Measurements from ENCODE around the gene DENND5B.
"Not testable (repeated sequence)": the region's sequence is repeated elsewhere in the genome, so short reads cannot be mapped to it uniquely, and the experiment has no call there.

DENND5B gene

DNA sequence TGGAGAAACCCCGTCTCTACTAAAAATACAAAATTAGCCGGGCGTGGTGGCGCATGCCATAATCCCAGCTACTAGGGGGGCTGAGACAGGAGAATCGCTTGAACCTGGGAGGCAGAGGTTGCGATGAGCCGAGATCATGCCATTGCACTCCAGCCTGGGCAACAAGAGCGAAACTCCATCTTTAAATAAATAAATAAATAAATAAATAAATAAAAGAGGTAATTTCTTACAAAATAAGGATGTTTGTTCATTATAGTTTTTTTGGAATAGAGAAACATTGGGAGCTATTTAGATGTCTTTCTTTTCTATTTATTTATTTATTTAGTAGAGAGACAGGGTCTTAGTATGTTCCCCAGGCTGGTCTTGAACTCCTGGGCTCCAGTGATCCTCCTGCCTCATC, 213.7 kb downstream of the DENND5B start:
- DNase-seq (ENCODE audit: low spot score): not testable (repeated sequence)

GRCh38 chr12:31375422-31375821, 215.5 kb downstream of the DENND5B start:
- not testable (repeated sequence) for DNase-seq (ENCODE audit: low spot score)

DNA sequence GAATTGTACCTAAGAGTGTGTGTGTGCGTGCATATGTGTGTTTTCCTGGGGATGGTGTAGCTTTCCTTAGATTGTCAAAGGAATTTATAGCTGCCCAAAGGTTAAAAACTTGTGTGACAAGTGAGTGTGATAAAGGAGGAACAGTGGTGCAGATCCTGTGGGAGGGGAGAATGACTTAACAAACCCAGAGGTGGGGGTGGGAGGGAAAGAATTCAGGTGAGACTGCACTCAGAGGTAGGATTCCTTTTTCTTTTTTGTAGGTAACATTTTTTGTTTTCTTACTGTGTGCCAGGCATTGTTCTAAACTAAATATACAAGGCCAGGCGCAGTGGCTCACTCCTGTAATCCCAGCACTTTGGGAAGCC, 219.7 kb downstream of the DENND5B start:
- DNase-seq (ENCODE audit: low spot score): no peak

DNA sequence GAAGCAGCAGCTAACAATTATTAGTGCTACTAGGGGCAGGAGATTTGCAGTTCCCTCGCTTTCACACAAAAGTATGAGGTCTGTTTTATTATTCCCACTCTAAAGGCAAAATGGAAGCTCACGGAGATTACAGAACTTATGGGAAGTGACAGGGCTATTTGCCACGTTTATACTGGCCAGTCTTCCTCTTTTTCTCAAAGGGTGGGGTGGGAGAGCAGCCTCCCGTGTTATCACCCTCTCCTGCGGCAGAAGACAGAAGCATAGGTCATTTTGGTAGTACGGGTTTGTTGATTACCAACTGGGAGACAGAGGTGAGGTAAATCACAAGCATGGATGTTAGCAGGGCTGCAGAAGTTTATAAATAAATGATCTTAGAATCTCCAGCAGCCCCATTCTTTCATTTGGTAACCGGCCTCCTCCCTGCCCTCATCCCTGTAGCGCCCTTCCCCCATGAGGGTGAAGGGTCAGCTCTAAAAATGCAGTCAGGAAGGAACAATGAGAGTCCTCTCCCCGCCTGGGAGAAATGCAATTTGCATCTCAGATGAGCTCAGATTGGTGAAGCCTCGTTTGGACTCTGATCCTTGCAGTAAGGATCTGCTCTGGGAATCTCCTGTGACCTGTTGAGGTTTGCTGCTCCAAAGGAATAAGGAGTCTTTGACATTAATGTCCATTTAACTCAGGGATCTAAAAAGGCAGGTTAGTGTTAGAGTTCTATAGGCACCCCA, 220.2 kb downstream of the DENND5B start:
- no peak for DNase-seq (ENCODE audit: low spot score)

DNA sequence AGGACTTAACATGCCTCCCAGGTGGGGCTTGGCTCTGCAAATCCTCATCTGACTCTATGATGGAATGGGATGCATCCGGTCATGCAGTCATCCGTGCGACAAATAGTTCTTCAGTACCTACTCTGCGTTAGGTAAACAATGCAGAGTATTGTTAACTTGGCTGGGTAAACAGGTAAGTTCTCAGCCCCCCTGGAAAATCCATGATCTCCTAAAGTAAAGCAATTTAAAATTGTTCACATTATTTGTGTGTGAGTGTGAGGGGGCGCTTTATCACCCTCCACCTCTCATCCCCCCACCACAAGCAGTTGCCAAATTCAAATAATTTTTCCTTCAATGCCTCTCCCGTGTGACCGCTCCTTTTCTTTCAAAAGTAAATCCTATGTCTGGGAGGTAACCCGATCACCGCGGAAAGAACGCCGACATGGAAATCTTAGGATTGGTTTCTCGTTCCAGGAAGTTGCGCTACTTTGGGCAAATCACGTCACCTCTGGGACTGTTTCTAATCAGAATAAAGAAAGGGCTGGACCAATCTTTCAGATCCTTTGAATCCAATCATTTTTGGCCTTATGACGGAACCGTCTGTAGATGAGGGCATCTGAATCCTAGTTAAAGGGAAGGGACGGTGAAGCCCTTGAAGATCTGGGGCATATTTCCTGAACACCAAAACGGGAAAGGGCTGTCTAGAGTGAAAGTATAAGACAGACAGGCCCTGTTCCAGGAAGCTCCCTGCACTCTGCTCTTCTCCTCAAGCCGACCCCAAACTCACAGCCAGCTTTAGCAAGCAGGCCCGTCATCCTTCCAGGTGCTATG, 221.0 kb downstream of the DENND5B start:
- DNase-seq (ENCODE audit: low spot score): no peak

- no peak for DNase-seq (ENCODE audit: low spot score)
Measured at GRCh38 chr12:31368666-31369361, 222.1 kb downstream of the DENND5B start.

- DNase-seq (ENCODE audit: low spot score): no peak
Measured at GRCh38 chr12:31366104-31366621, 224.8 kb downstream of the DENND5B start.

DNA sequence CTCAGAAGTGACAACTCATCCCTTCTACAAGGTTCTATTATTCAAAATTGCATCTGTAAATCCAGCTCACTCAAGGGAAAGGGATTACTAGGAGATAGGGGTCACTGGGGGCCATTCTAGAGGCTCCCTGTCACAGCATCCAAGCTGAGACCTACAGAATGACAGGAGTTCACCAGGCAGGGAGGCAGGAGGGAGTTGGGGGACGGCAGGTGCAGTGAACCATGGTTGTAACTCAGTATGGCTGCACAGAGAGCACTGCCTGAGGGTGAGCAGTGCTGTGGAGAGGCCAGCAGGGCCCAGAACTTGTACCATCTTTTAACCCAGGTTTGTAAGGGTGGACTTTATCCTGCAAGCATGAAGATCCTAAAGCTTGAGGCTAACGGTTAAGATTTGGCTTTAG, 227.1 kb downstream of the DENND5B start:
- no peak for DNase-seq (ENCODE audit: low spot score)

GRCh38 chr12:31363416-31363809, 227.5 kb downstream of the DENND5B start:
- DNase-seq (ENCODE audit: low spot score): no peak

DNA sequence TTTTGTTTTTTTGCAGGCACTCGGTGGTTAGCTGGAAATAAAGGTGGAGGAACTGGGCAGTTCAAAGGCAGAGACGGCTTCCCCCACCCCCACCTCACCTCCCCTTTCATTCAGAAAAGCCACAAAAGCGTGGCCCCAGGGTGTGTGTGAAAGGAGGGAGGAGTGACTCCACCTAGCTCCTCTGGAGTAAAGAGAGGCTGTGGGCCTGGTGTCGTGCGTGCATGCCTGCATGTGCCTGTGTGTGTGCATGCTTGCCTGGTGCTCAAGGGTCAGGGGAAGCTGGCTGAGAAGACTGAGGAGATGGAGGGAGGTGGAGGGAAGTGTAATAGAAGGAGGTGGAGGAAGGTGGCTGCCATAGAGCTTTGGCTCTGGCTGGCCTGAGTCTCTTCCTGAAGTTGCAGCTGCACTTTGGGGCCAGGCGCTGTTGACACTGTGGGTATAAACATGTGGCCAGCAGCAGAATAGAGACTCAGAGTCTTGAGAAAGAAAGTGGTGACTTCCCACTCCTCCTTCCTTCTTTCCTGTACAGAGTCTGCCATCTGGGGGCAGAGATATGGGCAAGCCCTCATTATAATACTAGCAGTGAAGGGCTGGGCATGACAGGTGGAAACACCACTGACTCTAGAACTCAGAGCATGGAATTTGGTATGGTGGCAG, 228.0 kb downstream of the DENND5B start:
- peak; percentile 14 for DNase-seq (ENCODE audit: low spot score)

DNA sequence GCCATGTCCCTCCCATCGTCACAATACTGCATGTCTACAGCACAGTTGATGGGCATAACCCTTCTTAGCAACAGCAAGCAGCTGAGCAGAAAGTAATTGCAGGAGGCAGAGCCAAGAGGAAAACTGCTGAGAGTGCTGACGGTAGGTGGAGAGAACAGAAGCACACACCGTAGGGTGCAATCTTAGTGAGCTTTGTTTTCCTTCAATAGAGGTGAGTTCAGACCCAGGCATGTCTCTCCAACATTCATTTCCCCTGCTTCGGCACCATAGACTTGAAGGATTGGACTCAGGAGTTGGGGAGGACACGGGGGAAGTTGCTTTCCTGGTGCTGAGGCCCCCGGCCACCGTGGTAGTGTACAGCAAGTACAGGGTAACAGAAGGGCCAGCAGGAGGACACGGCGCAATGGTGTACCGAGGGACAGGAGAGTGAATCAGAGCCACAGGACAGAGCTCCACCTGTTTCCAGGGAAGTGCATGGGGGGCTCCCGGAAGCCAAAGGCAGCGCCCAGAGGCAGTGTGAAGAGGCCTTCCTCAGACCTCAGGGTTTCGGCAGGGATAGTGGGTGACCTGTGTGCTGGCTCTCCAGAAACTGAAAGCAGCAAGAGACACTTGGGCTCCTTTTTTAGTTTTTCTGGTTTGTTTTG, 228.7 kb downstream of the DENND5B start:
- DNase-seq (ENCODE audit: low spot score): no peak

- no peak for DNase-seq (ENCODE audit: low spot score)
Measured at GRCh38 chr12:31361730-31362114, 229.2 kb downstream of the DENND5B start.

DNA sequence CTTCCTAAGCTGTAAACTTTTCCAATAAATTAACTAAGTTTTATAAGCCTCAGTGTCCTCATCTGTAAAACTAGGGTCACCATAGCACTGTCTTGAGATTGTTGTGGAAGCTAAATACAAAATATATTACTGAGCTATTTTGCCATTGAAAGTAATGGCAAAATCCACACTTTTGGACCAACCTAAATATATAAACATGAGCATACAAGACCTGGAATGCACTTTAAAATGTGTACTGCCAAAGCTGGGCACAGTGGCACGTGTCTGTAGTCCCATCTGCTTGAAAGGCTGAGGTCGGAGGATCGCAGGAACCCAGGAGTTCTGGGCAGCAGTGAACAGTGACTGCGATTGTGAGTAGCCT, 235.2 kb downstream of the DENND5B start:
- DNase-seq (ENCODE audit: low spot score): no peak

GRCh38 chr12:31353750-31354708, 236.9 kb downstream of the DENND5B start:
- DNase-seq (ENCODE audit: low spot score): no peak

- no peak for DNase-seq (ENCODE audit: low spot score)
Measured at GRCh38 chr12:31346267-31346666, 244.7 kb downstream of the DENND5B start.

DNA sequence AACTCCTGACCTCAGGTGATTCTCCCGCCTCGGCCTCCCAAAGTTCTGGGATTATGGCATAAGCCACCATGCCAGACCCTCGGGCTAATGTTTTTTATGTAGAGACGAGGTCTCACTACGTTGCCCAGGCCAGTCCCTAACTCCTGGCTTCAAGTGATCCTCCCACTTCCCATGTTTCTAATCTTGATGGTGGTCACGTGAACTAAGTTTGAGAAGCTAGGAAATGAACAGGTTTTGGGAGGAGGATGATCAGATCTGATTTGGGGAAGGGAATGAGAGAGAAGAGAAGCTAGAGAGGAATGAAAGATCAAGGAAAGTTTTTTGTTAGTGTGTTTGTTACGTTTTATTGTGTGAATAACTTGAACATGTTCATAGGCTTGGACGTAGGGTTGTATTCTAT, 247.8 kb downstream of the DENND5B start:
- DNase-seq (ENCODE audit: low spot score): no peak

GRCh38 chr12:31342286-31342685, 248.7 kb downstream of the DENND5B start:
- no peak for DNase-seq (ENCODE audit: low spot score)

- DNase-seq (ENCODE audit: low spot score): no peak
Measured at GRCh38 chr12:31339831-31340622, 250.9 kb downstream of the DENND5B start.

DNA sequence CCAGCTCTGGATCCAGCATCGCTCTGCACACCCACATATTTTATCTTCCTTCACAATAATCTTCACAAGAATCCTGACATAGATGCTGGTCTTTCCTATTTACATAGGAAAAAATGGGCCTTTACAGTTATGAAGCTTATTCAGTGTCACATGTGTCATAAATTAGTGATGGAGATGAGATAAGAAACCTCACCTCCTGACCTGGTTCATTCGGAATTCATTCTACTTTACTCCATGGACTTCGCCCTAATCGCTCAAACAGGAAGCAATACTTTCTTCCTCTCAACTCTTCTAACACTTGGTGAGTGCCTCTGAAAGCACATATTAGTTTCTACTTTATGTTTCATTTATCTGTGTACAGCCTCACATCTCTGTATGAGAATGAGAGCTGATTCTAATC, 253.0 kb downstream of the DENND5B start:
- DNase-seq (ENCODE audit: low spot score): no peak
